Mucosa of rectum (tissue), 2 donors: ENCODE results near the gene TCL1B.

Experiments
- H3K27ac ChIP-seq, 2 donors: one replicate each; pipeline ENCODE4 v1.7.0; 2013; ENCODE audit warnings: inconsistent platforms in 2 of 2, low read depth in 2 of 2, low read length in 2 of 2
- H3K27me3 ChIP-seq, 2 donors: one replicate each; pipeline ENCODE4 v1.7.0; 2013; ENCODE audit warnings: low read length in 2 of 2; ENCODE audit not compliant: control insufficient read depth in 2 of 2, insufficient read depth in 2 of 2
- H3K36me3 ChIP-seq, 2 donors: one replicate each; pipeline ENCODE4 v1.7.0; 2013; ENCODE audit warnings: low read length in 2 of 2; ENCODE audit not compliant: control insufficient read depth in 2 of 2, insufficient read depth in 2 of 2
- H3K4me1 ChIP-seq, 2 donors: one replicate each; pipeline ENCODE4 v1.7.0; 2013; ENCODE audit warnings: low read length in 2 of 2, mild to moderate bottlenecking in 1 of 2; ENCODE audit not compliant: control insufficient read depth in 2 of 2, insufficient read depth in 2 of 2
- H3K4me3 ChIP-seq, 2 donors: one replicate each; pipeline ENCODE4 v1.7.0; 2013; ENCODE audit warnings: low read length in 2 of 2
- H3K9ac ChIP-seq, 2 donors: one replicate each; pipeline ENCODE4 v1.7.0; 2013; ENCODE audit warnings: low read length in 2 of 2, low read depth in 1 of 2, mild to moderate bottlenecking in 1 of 2
- H3K9me3 ChIP-seq, 2 donors: one replicate each; pipeline ENCODE4 v1.7.0; 2013; ENCODE audit warnings: low read length in 2 of 2; ENCODE audit not compliant: control insufficient read depth in 2 of 2
- donor health status: healthy.
- donor health status: Normal muscosa, but diverticular disease.

TCL1B gene, protein sequence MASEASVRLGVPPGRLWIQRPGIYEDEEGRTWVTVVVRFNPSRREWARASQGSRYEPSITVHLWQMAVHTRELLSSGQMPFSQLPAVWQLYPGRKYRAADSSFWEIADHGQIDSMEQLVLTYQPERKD

DNA sequence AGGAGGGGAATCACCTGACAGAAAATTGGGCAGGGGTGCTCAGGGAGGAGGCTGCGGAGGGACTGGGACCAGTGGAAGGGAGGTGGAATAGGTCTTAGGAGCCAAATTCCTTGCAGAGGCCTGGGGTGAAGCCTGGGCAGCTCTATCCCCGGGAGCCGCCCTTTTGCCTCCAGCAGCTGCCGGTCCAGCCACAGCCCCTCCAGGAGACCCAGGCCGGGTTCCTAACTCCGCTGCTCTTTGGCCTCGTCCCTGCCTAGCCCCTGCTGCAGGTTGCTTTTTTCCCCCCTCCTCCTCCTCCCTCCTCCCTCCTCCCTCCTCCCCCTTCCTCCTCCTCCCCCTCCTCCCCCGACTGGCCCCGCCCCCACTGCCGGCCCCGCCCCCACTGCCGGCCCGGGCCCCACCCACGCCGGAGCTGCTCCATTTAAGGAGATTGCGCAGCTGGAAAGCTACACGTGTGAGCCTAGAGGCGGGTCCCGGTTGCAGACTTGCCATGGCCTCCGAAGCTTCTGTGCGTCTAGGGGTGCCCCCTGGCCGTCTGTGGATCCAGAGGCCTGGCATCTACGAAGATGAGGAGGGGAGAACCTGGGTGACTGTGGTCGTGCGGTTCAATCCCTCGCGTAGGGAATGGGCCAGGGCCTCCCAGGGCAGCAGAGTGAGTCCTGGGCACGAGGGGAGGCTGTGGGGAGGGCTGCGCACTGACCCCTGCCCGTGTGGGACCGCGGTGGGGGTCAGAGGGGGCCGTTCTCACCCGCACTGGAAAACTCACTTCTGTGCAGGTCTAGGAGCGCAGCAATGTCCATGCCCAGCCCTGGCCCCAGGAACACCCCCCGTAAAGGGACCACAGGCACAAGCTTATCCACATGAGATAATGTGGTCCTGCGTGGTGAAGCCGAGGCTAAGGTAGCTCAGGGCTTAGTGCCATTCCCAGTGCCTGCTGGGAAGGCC lies at the start of gene TCL1B:
TSS of gene TCL1B (plus strand) at position 449 of the 945 bp plus-strand sequence. CDS start at position 491, 42 bp downstream.
- Histone ChIP-seq H3K4me3 (no peak within 1 kb of the TSS), H3K4me1 (no peaks in the 10 kb centered on the region), H3K9ac (no peak within 1 kb of the TSS)

DNA sequence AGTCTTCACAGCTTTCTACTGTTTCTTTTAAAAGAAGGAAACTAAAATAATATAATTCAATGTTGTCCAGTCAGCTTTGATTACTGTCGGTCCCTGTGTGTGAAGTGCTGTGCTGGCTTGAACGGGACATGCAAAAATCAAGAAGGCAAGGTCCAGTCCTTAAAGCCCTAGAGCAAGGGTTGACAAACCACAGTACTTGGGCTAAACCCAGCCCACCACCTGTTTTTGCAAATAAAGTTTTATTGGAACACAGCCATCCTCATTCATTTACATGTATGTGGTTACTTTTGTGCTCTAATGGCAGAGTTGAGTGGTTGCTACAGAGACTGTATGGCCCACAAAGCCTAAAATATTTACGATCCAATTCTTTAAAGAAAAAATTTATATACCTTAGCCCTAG lies 41.2 kb upstream of the TCL1B start:
- H3K9ac ChIP-seq, result no peak overlapping the region
- H3K27ac ChIP-seq, result no peak overlapping the region
- no peak overlapping the region for H3K4me3 ChIP-seq
- no peaks in the 10 kb centered on the region for H3K4me1 ChIP-seq
- H3K36me3 ChIP-seq, result no peaks in the 10 kb centered on the region
- H3K9me3 ChIP-seq, result no peaks in the 10 kb centered on the region
- peaks cover 0 to 2% of the 10 kb centered on the region in 2 donors for H3K27me3 ChIP-seq

More for the DNA sequence above, at the start of gene TCL1B:
- no peaks in the 10 kb centered on the region for H3K27me3 ChIP-seq
- H3K9me3 ChIP-seq, result no peaks in the 10 kb centered on the region
- H3K27ac ChIP-seq, result no peak within 1 kb of the TSS
- H3K36me3 ChIP-seq, result no peaks in the 10 kb centered on the region

DNA sequence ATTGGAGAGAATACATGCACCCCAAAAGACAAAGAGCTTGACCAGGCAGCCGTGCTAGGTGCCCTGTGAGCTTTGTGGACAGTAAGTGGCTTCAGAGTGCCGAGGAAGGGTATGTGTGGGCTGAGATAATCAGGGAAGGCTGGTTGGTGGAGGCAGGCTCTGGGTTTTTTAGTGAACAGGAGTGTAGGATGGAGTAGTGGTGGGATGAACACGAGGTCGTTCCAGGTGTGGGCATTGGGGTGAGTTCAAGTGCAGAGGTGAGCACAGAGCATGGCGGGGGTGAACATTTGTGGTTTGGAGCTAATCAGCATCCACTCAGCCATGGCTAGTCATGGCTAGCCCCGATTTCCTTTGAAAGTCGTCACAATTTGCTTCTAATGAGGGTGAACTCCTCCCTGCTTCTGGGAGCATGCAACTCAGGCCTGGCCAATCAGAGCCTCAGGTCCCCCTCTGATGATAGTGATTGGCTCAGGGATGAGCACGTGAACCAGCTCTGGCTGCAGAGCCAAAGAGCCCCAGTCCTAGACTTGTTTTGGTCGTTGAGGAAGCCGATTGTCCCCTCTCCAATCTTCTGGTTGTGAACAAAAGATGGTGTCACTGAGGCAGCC lies 40.7 kb upstream of the TCL1B start:
- Histone ChIP-seq H3K9me3 (no peaks in the 10 kb centered on the region), H3K9ac (no peak overlapping the region), H3K27ac (no peak overlapping the region), H3K36me3 (no peaks in the 10 kb centered on the region), H3K4me3 (no peak overlapping the region), H3K4me1 (no peaks in the 10 kb centered on the region), H3K27me3 (peaks cover 0 to 4% of the 10 kb centered on the region in 2 donors)

DNA sequence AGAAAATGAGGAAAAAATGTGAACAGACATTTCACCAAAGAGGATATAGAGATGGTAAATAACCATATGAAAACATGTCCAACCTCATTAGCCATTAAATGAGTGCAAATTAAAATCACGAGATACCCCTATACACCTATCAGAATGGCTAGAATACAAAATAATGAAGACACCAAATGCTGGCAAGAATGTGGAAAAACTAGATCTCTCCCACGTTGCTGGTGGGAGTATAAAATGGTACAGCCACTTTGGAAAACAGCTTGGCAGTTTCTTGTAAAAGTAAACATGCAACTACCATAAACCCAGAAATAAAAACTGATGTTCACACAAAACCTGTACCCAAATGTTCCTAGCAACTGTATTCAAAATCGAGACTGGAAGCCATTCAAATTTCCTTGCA lies 38.3 kb upstream of the TCL1B start:
- Histone ChIP-seq H3K4me1 (no peaks in the 10 kb centered on the region), H3K4me3 (no peak overlapping the region), H3K9me3 (no peaks in the 10 kb centered on the region), H3K27me3 (peaks cover 0 to 4% of the 10 kb centered on the region in 2 donors), H3K27ac (no peak overlapping the region), H3K36me3 (no peaks in the 10 kb centered on the region), H3K9ac (no peak overlapping the region)

DNA sequence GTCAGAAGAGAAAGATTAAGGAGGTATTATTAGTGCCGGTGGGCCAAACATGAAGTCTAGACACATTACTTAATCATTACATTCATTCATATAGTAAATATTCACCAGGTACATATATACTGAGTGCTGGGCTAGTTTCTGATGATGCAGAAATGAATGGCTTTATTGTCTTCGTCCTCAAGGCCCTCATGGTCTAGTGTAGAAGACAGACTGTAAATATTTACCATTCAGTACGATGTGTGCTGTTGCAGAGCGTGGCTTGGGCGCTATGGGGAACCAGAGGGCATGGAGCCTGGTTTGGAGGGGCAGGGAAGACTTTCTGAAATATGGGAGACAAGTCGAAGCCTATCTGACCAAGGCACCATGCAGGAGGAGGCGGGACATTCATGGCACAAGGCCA lies 37.0 kb upstream of the TCL1B start:
- Histone ChIP-seq H3K9me3 (no peaks in the 10 kb centered on the region), H3K9ac (no peak overlapping the region), H3K36me3 (no peaks in the 10 kb centered on the region), H3K27ac (no peak overlapping the region), H3K4me1 (no peaks in the 10 kb centered on the region), H3K4me3 (no peak overlapping the region), H3K27me3 (peaks cover 0 to 4% of the 10 kb centered on the region in 2 donors)

DNA sequence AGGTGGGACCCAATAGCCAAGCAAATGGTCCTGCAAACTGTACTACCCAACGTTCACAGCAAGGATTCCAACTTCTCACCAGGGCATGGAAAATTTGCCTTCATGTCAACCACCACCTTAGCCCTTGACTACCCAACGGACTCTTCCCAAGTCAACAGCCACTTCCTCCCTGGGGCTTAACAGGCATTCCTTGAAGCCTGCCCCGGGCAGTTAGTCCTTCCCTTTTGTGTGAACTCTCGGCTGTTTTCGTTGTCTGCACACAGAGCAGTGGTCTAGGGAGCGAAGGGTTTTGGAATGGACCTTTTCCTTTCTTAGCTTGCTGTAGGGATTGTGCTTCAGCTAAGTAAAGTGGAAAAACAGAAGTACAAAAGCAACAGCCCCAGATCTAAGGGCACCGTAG lies 35.2 kb upstream of the TCL1B start:
- Histone ChIP-seq H3K36me3 (no peaks in the 10 kb centered on the region), H3K4me3 (no peak overlapping the region), H3K27ac (no peak overlapping the region), H3K9ac (no peak overlapping the region), H3K27me3 (peaks cover 2 to 4% of the 10 kb centered on the region in 2 donors), H3K9me3 (no peaks in the 10 kb centered on the region), H3K4me1 (no peaks in the 10 kb centered on the region)

DNA sequence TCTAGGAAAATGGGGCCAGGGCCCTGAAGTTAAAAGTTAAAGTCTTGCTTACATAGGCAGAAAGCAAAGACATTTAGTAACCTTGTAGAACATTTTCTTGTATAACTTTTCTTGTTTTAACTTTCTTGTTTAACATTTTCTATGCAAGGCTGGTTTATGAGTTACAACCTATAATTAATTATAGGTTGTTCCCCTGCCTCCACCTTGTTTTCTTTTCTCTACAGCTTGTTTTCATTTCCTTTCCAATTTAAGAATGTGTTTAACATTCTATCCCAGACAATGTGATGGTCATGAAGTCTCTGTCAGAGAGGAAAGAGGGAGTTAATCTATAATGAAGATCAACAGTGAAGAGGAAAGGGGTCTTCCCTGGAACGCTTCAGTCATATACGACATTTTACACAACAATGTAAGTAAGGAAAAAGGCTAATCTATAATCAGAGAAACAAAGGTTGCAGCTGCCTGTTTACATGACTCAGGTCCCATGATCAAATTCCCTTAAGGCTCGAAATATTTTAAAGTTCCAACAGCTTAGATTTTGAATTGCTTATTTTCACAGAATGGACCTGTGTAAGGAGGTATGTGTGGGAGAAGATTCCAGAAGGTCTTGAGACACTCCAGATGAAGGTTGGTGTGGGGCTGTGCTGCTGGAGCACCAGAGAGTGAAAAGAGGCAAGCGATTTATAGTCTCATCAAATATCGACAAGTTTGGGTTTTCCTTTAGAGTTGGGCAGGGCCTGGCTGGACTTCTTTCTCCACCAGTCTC lies 34.2 kb upstream of the TCL1B start:
- Histone ChIP-seq H3K36me3 (no peaks in the 10 kb centered on the region), H3K9me3 (no peaks in the 10 kb centered on the region), H3K9ac (no peak overlapping the region), H3K4me3 (no peak overlapping the region), H3K27ac (no peak overlapping the region), H3K4me1 (no peaks in the 10 kb centered on the region), H3K27me3 (peaks cover 2 to 4% of the 10 kb centered on the region in 2 donors)

DNA sequence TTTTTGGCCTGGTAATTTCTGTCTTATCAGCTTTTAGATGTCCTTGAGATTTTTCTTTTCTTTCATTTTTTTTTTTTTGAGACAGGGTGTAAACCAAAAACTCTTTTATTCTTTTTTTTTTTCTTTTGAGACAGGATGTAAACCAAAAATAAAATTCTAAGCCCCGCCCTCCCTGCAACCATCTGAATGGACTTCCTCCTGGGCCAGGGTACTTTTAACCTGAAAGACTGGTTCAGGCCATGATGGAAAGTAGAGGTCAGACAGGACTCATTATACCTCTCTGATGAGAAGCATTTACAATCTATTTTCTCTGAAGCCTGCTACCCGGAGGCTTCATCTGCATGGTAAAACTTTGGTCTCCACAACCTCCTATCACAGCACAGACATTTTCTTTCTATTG lies 33.5 kb upstream of the TCL1B start:
- Histone ChIP-seq H3K36me3 (no peaks in the 10 kb centered on the region), H3K4me1 (no peaks in the 10 kb centered on the region), H3K27me3 (peaks cover 2 to 4% of the 10 kb centered on the region in 2 donors), H3K4me3 (no peak overlapping the region), H3K9me3 (no peaks in the 10 kb centered on the region), H3K27ac (no peak overlapping the region), H3K9ac (no peak overlapping the region)

DNA sequence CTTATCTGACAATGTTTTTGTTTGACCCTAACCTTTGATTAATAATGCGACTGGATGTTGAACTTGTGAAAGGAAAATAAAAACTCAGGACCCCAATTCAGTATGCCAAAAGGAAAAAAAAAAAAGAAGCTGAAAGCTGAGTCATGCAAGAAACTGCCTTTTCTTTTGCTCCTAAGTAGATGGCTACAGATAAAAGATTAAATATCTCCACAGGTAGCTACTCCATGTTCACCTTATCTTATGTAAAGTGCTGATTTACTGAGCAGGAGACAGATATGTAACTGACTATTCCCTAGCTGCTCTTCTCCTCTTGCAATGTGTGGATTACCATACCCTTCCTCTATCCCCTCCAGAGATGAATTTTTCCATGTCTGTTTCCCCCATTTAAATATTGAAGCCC lies 30.8 kb upstream of the TCL1B start:
- Histone ChIP-seq H3K9ac (no peak overlapping the region), H3K9me3 (no peaks in the 10 kb centered on the region), H3K27ac (no peak overlapping the region), H3K4me1 (no peaks in the 10 kb centered on the region), H3K4me3 (no peak overlapping the region), H3K27me3 (peaks cover 0 to 2% of the 10 kb centered on the region in 2 donors), H3K36me3 (no peaks in the 10 kb centered on the region)
